HG02763 (cell line): Measurements from ENCODE around the gene ACSM6.
A peak's percentile ranks its signal among the peaks of the same experiment; 100 is the strongest.

Experiments used
- ATAC-seq: cut with Tn5 transposase; IDR thresholded peaks from one replicate; pipeline ENCODE4 v1.9.1; 2021; ENCODE audit warnings: mild to moderate bottlenecking, moderate library complexity; ENCODE audit not compliant: unreplicated experiment

ACSM6 gene

GRCh38 chr10:95243318-95243617, 49.2 kb downstream of the ACSM6 start:
- no peak for ATAC-seq

DNA sequence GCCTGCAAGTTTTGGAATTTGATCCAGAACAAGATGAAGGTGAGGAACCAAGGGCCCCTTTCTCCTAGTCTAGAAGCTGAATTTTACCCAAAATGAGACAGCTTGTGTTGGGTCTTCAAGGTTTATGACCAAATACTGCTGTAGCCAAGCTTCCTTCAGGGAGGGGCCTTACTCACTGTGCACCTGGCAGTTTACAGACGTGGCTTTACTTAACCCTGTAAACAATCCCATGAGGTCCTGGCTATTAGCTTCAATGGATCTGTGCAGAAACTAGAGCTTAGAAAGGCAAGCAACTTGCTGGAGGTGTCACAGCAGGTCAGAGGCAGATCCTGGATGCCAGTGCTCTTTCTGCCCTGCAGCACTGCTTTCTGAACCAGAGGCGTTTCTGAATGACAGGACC, 50.1 kb downstream of the ACSM6 start:
- ATAC-seq = no peak

GRCh38 chr10:95245425-95246055, 51.5 kb downstream of the ACSM6 start:
- ATAC-seq = peak; percentile 89

- ATAC-seq = no peak
Observed at GRCh38 chr10:95246582-95247051, 52.6 kb downstream of the ACSM6 start.

GRCh38 chr10:95247200-95247880, 53.3 kb downstream of the ACSM6 start:
- ATAC-seq = no peak

- ATAC-seq = no peak
Observed at GRCh38 chr10:95247881-95248583, 54.0 kb downstream of the ACSM6 start.

- no peak for ATAC-seq
Observed at GRCh38 chr10:95248989-95249388, 55.0 kb downstream of the ACSM6 start.

DNA sequence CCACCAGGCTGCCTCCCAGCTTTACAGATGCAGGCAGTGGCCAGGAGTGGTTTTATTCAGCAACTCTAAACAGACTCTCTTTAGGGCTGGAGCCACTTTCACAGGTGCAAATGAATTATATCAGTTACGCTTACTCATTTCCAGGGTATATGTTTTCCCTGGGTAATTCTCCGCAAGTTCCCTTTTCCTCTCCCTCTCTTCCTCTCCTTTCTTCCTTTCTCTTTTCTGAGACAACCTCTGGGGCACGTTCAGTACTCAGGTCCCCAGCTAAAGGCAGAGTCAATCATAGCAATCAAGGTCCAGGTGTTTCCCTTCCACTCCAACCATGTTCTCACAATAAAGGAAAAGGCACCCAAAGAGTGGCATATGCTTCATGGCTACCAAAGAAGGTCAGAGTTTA, 55.4 kb downstream of the ACSM6 start:
- no peak for ATAC-seq

DNA sequence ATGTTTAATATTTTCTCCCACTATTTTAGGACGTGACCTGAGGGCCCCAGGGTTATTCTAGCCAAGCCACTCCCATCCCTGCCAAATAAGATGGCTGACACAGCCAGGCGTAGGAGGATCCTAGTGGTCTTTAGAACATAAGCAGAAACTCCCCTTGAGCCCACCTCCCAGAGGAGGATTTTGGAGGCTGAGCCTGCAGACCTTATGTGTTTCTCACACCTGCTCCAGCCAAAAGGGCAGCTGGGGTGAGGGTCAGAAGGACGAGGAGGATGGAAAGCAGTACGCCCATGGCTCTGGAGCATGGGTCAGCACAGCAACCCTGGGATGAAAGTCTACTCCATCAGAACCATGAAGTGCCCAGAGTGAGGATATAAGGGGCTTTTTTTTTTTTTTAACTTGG, 56.8 kb downstream of the ACSM6 start:
- ATAC-seq = no peak

DNA sequence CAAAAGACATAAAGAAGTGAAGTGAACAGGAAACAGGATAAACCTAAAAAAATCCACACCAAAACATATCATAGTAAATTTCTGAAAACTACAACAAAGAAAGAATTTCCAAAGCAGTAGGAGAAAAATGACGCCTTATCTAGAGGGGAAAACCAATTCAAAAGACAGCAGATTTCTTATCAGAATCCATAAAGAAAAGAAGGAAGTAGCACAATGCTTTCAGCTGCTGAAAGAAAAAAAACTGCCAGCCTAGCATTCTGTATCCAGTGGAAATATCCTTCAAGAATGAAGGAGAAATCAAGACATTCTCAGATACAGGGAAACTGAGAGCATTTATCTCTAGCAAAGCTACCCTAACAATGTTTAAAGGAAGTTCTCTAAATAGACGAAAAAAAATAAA, 59.0 kb downstream of the ACSM6 start:
- ATAC-seq = no peak

- ATAC-seq = no peak
Observed at GRCh38 chr10:95253686-95254085, 59.6 kb downstream of the ACSM6 start.

DNA sequence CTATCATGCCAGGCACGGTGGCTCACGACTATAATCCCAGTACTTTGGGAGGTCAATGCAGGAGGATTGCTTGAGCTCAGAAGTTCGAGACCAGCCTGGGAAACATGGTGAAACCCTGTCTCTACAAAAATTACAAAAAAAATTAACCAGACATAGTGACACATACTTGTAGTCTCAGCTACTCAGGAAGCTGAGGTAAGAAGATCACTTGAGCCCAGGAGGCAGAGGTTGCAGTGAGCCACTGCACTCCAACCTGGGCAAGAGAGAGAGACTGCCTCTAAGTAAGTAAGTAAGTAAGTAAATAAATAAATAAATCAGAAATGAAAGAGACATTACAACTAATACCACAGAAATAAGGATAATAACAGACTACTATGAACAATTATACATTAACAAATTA, 60.6 kb downstream of the ACSM6 start:
- no peak for ATAC-seq

- no peak for ATAC-seq
Observed at GRCh38 chr10:95256268-95256667, 62.2 kb downstream of the ACSM6 start.

DNA sequence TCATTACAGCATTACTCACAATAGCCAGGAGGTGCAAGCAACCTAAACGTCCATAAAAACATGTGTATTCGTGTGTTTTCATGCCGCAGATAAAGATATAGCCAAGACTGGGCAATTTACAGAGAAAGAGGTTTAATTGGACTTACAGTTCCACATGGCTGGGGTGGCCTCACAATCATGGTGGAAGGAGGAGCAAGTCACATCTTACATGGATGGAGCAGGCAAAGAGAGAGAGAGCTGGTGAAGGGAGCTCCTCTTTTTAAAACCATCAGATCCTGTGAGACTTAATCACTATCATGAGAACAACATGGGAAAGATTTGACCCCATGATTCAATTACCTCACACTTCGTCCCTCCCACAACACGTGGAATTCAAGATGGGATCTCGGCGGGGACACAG, 63.8 kb downstream of the ACSM6 start:
- no peak for ATAC-seq

- ATAC-seq = peak; percentile 66
Observed at GRCh38 chr10:95260397-95260881, 66.4 kb downstream of the ACSM6 start.

- ATAC-seq = no peak
Observed at GRCh38 chr10:95260909-95261552, 67.0 kb downstream of the ACSM6 start.

DNA sequence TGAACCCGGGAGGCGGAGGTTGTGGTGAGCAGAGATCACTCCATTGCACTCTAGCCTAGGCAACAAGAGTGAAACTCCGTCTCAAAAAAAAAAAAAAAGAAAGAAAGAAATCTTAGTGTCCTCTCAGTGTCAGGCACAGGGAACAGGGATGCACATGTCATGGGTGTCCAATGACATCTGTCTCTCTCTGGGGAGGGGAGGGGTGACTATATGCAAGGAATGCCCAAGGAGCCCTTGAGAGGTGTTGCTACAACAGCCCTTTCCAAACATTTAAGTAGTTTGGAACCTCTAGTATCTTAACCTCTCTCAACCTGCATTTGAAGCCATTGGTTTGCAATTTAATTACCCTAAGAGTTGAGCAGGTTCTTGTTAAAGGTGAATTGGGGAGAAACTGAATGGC, 67.9 kb downstream of the ACSM6 start:
- ATAC-seq = no peak

- no peak for ATAC-seq
Observed at GRCh38 chr10:95262763-95263518, 68.9 kb downstream of the ACSM6 start.

DNA sequence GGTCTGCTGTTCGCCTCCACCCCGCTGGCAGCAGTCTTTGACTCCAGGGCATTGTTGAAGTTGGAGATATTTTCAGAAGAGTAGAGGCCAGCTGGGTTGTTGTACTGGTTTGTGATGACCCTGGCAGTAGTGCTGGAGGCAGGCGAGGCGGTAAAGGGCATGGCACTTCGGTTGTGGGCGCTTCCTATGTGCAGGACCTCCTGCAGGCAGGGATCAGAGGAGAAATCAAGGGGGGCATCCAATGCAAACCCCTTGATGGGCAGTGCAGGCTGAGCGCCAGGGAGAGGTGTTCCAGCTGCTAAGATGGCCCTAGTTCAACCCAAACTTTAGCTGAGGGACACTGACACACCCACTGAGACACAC, 69.8 kb downstream of the ACSM6 start:
- no peak for ATAC-seq

DNA sequence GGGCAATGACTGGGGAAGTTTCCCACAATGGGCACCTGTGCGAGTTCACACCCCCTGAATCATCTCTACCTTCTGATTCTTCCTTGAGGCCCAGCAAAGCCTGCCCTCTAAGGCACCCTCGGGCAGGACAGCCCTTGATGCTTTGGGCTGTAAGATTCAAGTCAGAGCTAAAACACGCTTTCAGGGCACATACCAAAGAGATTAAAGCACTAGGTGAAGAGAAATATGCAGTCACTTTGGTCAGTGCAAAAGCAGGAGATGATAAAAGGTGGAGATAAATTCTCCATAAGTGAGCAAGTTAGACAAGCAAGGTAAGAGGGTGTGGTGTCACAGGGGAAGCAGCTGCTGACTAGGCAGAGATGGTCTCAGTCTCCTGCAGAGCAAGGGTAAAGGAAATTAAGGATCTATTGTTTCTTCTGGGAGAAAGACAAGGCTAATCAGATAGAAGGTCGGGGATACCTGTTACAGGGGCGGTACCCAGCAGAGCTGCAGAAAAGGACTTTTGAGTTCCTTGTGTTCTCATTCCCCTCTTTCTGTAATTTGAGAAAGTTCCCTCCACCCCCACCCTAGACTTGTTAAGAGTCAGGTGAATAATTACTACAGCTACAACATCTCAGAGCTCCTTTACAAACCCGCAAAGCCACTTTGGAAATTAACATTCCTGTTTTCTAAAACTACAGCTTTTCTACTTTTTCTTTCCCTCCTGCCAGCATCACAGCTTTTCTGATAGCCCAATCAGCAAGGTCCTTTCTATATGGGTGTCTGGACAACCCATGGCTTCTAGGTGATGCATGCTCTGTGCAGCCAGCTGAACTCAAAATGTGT, 70.4 kb downstream of the ACSM6 start:
- ATAC-seq = no peak
